ENCODE measurements around the gene SYNGAP1. TPM values are rescaled to one million over a fixed set of nuclear protein-coding genes. Genes with fewer than 3 reads are reported as not detected.
A peak's percentile ranks its signal among the peaks of the same experiment; 100 is the strongest.

Gene SYNGAP1
- polyA plus RNA-seq, 1 donor (not counting 4 experiments of a cell fraction or from before 2014, with no cell fraction given), result 2.1 TPM

- H3K27ac ChIP-seq (ENCODE audit: control insufficient read depth, insufficient read depth, low read length), result no peak overlapping the region
- H3K4me1 ChIP-seq (ENCODE audit: control insufficient read depth, extremely low read depth, insufficient read depth, low read length), result no peaks in the 10 kb centered on the region
- no peaks in the 10 kb centered on the region for H4K20me1 ChIP-seq (ENCODE audit: control insufficient read depth, extremely low read depth, insufficient read depth, low read length)
- no peak for DNase-seq (ENCODE audit: low read depth, low spot score)
- no peak overlapping the region for H3K9ac ChIP-seq (ENCODE audit: control insufficient read depth, extremely low read depth, insufficient read depth, low read length)
- no peaks in the 10 kb centered on the region for H3K79me2 ChIP-seq (ENCODE audit: control insufficient read depth, insufficient read depth, low read length)
- peak overlapping the region; percentile 52 for H2AFZ ChIP-seq (ENCODE audit: control insufficient read depth, low read length)
- FAIRE-seq, result peak; percentile 29
- dilution Hi-C loops (cut with MboI; ENCODE audit: extremely low pct_ligation_motif_present, low sequenced_read_pairs), result no loop called here
- no peak for TF ChIP-seq EZH2 (IDR thresholded peaks at IDR 0.05; ENCODE audit: low read length)
- TF ChIP-seq, protein P1, sequence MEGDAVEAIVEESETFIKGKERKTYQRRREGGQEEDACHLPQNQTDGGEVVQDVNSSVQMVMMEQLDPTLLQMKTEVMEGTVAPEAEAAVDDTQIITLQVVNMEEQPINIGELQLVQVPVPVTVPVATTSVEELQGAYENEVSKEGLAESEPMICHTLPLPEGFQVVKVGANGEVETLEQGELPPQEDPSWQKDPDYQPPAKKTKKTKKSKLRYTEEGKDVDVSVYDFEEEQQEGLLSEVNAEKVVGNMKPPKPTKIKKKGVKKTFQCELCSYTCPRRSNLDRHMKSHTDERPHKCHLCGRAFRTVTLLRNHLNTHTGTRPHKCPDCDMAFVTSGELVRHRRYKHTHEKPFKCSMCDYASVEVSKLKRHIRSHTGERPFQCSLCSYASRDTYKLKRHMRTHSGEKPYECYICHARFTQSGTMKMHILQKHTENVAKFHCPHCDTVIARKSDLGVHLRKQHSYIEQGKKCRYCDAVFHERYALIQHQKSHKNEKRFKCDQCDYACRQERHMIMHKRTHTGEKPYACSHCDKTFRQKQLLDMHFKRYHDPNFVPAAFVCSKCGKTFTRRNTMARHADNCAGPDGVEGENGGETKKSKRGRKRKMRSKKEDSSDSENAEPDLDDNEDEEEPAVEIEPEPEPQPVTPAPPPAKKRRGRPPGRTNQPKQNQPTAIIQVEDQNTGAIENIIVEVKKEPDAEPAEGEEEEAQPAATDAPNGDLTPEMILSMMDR (optimal IDR thresholded peaks at IDR 0.05 in 1 of 3, IDR thresholded peaks at IDR 0.05 in 1 of 3, conservative IDR thresholded peaks at IDR 0.05 in 1 of 3; ENCODE audit: extremely low read depth in 1 of 3, insufficient read depth in 2 of 3, low read length in 3 of 3), result peak; percentile 48 to 63 (median 49)
- H3K36me3 ChIP-seq (ENCODE audit: control insufficient read depth in 2 of 2, extremely low read depth in 1 of 2, insufficient read depth in 2 of 2, low read length in 2 of 2), result no peaks in the 10 kb centered on the region
- H3K9me3 ChIP-seq (ENCODE audit: control insufficient read depth, low read depth, low read length), result no peaks in the 10 kb centered on the region
- no peaks in the 10 kb centered on the region for H3K27me3 ChIP-seq (ENCODE audit: control insufficient read depth, extremely low read depth, insufficient read depth, low read length)
- no peaks in the 10 kb centered on the region for H3K9me1 ChIP-seq (ENCODE audit: control insufficient read depth, extremely low read depth, insufficient read depth, low read length)
- H3K4me3 ChIP-seq (ENCODE audit: control insufficient read depth in 2 of 3, extremely low read depth in 1 of 3, insufficient read depth in 2 of 3, low read depth in 1 of 3, low read length in 3 of 3), result no peak overlapping the region
- no peak overlapping the region for H3K4me2 ChIP-seq (ENCODE audit: control insufficient read depth, extremely low read depth, insufficient read depth, low read depth, low read length)
Observed at GRCh38 chr6:33384581-33385020, 35.3 kb upstream of the SYNGAP1 start.

DNA sequence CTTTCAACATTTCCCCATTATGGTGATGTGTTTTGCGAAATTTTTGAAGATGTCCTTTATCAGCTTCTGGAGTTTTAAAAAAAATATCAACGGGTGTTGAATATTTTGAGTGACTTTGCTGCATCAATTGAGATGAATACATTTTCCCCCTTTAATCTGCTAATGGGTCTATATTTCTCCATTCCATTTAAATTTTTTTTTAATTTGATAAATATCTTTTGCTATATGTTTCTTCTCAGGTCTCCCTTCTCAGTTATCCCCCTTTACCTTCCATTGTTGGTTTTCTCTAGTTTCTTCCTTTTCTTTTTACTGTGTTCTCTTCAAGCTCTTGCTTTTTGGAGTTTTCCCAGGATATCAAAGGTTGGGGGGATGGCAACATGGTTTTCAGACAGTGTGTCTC, 29.7 kb upstream of the SYNGAP1 start:
- Histone ChIP-seq H3K4me1 (ENCODE audit: control insufficient read depth, extremely low read depth, insufficient read depth, low read length) (peaks cover 27% of the 10 kb centered on the region), H3K4me2 (ENCODE audit: control insufficient read depth, extremely low read depth, insufficient read depth, low read depth, low read length) (no peak overlapping the region), H2AFZ (ENCODE audit: control insufficient read depth, low read length) (no peak overlapping the region), H3K9me3 (ENCODE audit: control insufficient read depth, low read depth, low read length) (no peaks in the 10 kb centered on the region), H4K20me1 (ENCODE audit: control insufficient read depth, extremely low read depth, insufficient read depth, low read length) (no peaks in the 10 kb centered on the region), H3K9ac (ENCODE audit: control insufficient read depth, extremely low read depth, insufficient read depth, low read length) (no peak overlapping the region), H3K36me3 (ENCODE audit: control insufficient read depth in 2 of 2, extremely low read depth in 1 of 2, insufficient read depth in 2 of 2, low read length in 2 of 2) (peaks cover 0 to 3% of the 10 kb centered on the region in 2 experiments), H3K79me2 (ENCODE audit: control insufficient read depth, insufficient read depth, low read length) (peaks cover 34% of the 10 kb centered on the region), H3K4me3 (ENCODE audit: control insufficient read depth in 2 of 3, extremely low read depth in 1 of 3, insufficient read depth in 2 of 3, low read depth in 1 of 3, low read length in 3 of 3) (no peak overlapping the region), H3K9me1 (ENCODE audit: control insufficient read depth, extremely low read depth, insufficient read depth, low read length) (no peaks in the 10 kb centered on the region), H3K27ac (ENCODE audit: control insufficient read depth, insufficient read depth, low read length) (no peak overlapping the region), H3K27me3 (ENCODE audit: control insufficient read depth, extremely low read depth, insufficient read depth, low read length) (no peaks in the 10 kb centered on the region)
- dilution Hi-C loops (cut with MboI; ENCODE audit: extremely low pct_ligation_motif_present, low sequenced_read_pairs), result no loop called here
- no peak for FAIRE-seq
- DNase-seq (ENCODE audit: low read depth, low spot score), result no peak
- TF ChIP-seq, protein P1 (optimal IDR thresholded peaks at IDR 0.05 in 1 of 3, IDR thresholded peaks at IDR 0.05 in 1 of 3, conservative IDR thresholded peaks at IDR 0.05 in 1 of 3; ENCODE audit: extremely low read depth in 1 of 3, insufficient read depth in 2 of 3, low read length in 3 of 3), result no peak
- TF ChIP-seq EZH2 (IDR thresholded peaks at IDR 0.05; ENCODE audit: low read length), result no peak
